Ovary (tissue), 3 donors: ENCODE measurements around the gene TTLL5.

ENCODE experiments used
- CTCF ChIP-seq, 3 donors: fragments of 450-650 bp in 2 of 3; fragments of 200-600 bp in 1 of 3; IDR thresholded peaks; one replicate each; pipeline versions ENCODE4 v1.5.1 to v1.8.0; 2016 to 2022; ENCODE audit warnings: antibody characterized with exemption in 3 of 3, mild to moderate bottlenecking in 1 of 3
- POLR2A ChIP-seq: fragments of 450-650 bp; IDR thresholded peaks from one replicate; pipeline ENCODE4 v1.6.1; 2017; ENCODE audit warnings: antibody characterized with exemption, mild to moderate bottlenecking, moderate library complexity
- donor health status: DM: no; HTN: no; CAD: no.

GRCh38 chr14:75702122-75702521, 41.1 kb downstream of the TTLL5 start:
- no peak for TF ChIP-seq CTCF (IDR thresholded peaks at IDR 0.05)
- TF ChIP-seq POLR2A, result no peak
